Smooth muscle cell (in vitro differentiated cells): Measurements from ENCODE around the gene SSX2IP. TPM values are rescaled to one million over a fixed set of nuclear protein-coding genes. Genes with fewer than 3 reads are reported as not detected.

Experiments used
- DNase-seq: peaks from one replicate; lab custom pipeline; 2025; ENCODE audit not compliant: unreplicated experiment; lab: John Stamatoyannopoulos, UW
- H2AFZ ChIP-seq: fragments of 200-600 bp; sonication (generic); 2 replicates; pipeline ENCODE4 v1.6.0; 2016; ENCODE audit warnings: antibody characterized with exemption, low read depth, mild to moderate bottlenecking
- H3F3A ChIP-seq: fragments of 200-600 bp; sonication (generic); 2 replicates; pipeline ENCODE4 v1.6.0; 2017; ENCODE audit warnings: antibody characterized with exemption, low read depth
- H3K27ac ChIP-seq: fragments of 200-600 bp; sonication (generic); 2 replicates; pipeline ENCODE4 v1.5.1; 2016; ENCODE audit warnings: low read depth, mild to moderate bottlenecking
- H3K27me3 ChIP-seq: fragments of 200-600 bp; sonication (generic); 2 replicates; pipeline ENCODE4 v1.6.1; 2016; ENCODE audit warnings: low read depth, mild to moderate bottlenecking
- H3K36me3 ChIP-seq: fragments of 200-600 bp; sonication (generic); 2 replicates; pipeline ENCODE4 v1.5.1; 2016; ENCODE audit warnings: low read depth
- H3K4me1 ChIP-seq: fragments of 200-600 bp; sonication (generic); 2 replicates; pipeline ENCODE4 v1.5.1; 2016; ENCODE audit warnings: low read depth
- H3K4me2 ChIP-seq: fragments of 200-600 bp; sonication (generic); 2 replicates; pipeline ENCODE4 v1.6.0; 2016; ENCODE audit warnings: mild to moderate bottlenecking
- H3K4me3 ChIP-seq: fragments of 200-600 bp; sonication (generic); 2 replicates; pipeline ENCODE4 v1.5.1; 2016; ENCODE audit warnings: mild to moderate bottlenecking
- H3K79me2 ChIP-seq: fragments of 200-600 bp; sonication (generic); 2 replicates; pipeline ENCODE4 v1.6.0; 2016; ENCODE audit warnings: low read depth, mild to moderate bottlenecking
- H3K9ac ChIP-seq: fragments of 200-600 bp; sonication (generic); 2 replicates; pipeline ENCODE4 v1.6.0; 2016; ENCODE audit warnings: low read depth
- H3K9me3 ChIP-seq: fragments of 200-600 bp; sonication (generic); replicated peaks from 2 replicates; pipeline ENCODE4 v1.5.1; 2016; ENCODE audit warnings: low read depth
- H4K20me1 ChIP-seq: fragments of 200-600 bp; sonication (generic); 2 replicates; pipeline ENCODE4 v1.6.0; 2016; ENCODE audit warnings: low read depth
- CTCF ChIP-seq: fragments of 200-600 bp; sonication (generic); IDR thresholded peaks from 2 replicates; pipeline ENCODE4 v1.5.1; 2017; ENCODE audit warnings: borderline replicate concordance, mild to moderate bottlenecking, antibody characterized with exemption; ENCODE audit not compliant: insufficient read depth, poor library complexity, severe bottlenecking
- WGBS: methylation state at CpG from one replicate; pipeline ENCODE4 v1.1.7; 2016; ENCODE audit warnings: low lambda C conversion rate; 5-methylcytosine and 5-hydroxymethylcytosine counted together
- polyA plus RNA-seq: library from polyadenylated mRNA; unstranded; fragments of >200 nt; fragmentation: Nextera tagmentation; extraction: Ambion mirVana; gene quantifications from 2 replicates; pipeline ENCODE4 v1.2.1, GENCODE V29; 2016
- total RNA-seq: library from RNA; depleted of rRNA; stranded (reverse); fragments of >200 nt; gene quantifications from 2 replicates; pipeline ENCODE4 v1.2.3, GENCODE V29; 2014

SSX2IP gene
- total RNA-seq: 60.9 and 69.7 TPM in 2 replicates
- polyA plus RNA-seq: 22.4 and 27.4 TPM in 2 replicates

- Histone ChIP-seq H3K27me3 (no peaks in the 10 kb centered on the region), H3K27ac (peak within 1 kb of the TSS; percentile 76), H3F3A (peaks cover 12% of the 10 kb centered on the region), H3K4me1 (peaks cover 41% of the 10 kb centered on the region), H3K9me3 (no peaks in the 10 kb centered on the region), H2AFZ (peak within 1 kb of the TSS; percentile 78), H3K36me3 (no peaks in the 10 kb centered on the region), H3K4me2 (peak within 1 kb of the TSS; percentile 97), H4K20me1 (peaks cover 30% of the 10 kb centered on the region), H3K9ac (peak within 1 kb of the TSS; percentile 70), H3K79me2 (peaks cover 40% of the 10 kb centered on the region), H3K4me3 (peak within 1 kb of the TSS; percentile 89)
- DNase-seq: peak; percentile 90
- no peak for TF ChIP-seq CTCF
- WGBS: 2% methylated on average over 39 of the region's 68 CpGs
Observed at GRCh38 chr1:84690397-84691121, at the start of gene SSX2IP. TSS of gene SSX2IP (minus strand) at chr1:84690461. CDS start at chr1:84671219, 19,242 bp downstream.

DNA sequence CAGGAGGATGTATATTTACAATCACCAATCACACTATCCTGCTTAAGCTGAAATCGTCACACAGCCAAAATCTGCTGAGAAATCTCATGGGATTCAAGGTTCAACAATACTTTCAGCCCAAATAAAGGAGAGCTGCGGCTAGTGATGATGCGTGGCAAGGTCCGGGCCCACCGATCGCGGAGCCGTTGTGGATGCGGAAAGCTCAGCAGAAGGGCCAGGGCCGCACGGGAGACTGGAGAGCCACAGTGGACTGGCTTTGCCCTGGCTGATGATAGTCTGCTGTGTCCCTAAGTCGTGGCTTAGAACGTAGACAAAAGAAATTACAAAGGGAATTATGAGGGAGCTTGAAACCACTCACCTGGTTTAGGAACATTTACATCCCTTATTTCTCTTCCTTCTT, 48.0 kb upstream of the SSX2IP start:
- Histone ChIP-seq H3K4me2 (no peak overlapping the region), H3F3A (no peaks in the 10 kb centered on the region), H3K27ac (no peak overlapping the region), H4K20me1 (no peaks in the 10 kb centered on the region), H3K4me3 (no peak overlapping the region), H3K79me2 (no peaks in the 10 kb centered on the region), H3K27me3 (no peaks in the 10 kb centered on the region), H3K9me3 (no peaks in the 10 kb centered on the region), H3K9ac (no peak overlapping the region), H3K4me1 (peaks cover 9% of the 10 kb centered on the region), H3K36me3 (no peaks in the 10 kb centered on the region), H2AFZ (no peak overlapping the region)
- TF ChIP-seq CTCF: no peak
- 96% methylated on average over 13 of the region's 13 CpGs for WGBS
- no peak for DNase-seq

DNA sequence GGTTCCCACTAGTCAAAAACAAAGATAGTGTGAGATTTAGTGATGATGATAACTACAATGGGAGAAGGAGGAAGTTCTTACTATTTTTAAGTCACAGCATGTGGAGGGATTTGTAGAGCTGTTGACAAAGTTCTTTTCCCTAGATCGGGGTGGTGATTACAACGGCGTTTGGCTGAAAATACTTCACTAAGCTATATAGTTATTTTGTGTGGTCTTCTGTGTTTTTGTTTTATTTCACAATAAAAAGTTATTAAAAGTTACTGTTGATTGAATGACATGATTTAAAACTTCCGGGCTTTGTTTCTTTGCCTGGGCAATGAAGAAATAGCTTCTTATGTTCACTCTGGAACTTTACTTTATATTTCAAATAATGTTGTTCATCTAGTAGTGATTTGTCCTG, 47.3 kb upstream of the SSX2IP start:
- peak overlapping the region; percentile 42 for H2AFZ ChIP-seq
- no peak overlapping the region for H3K9ac ChIP-seq
- WGBS: 73% methylated on average over 4 of the region's 4 CpGs
- H3F3A ChIP-seq: no peaks in the 10 kb centered on the region
- no peak overlapping the region for H3K4me2 ChIP-seq
- H4K20me1 ChIP-seq: no peaks in the 10 kb centered on the region
- no peaks in the 10 kb centered on the region for H3K9me3 ChIP-seq
- no peaks in the 10 kb centered on the region for H3K79me2 ChIP-seq
- H3K4me1 ChIP-seq: peaks cover 9% of the 10 kb centered on the region
- H3K27me3 ChIP-seq: no peaks in the 10 kb centered on the region
- no peak for DNase-seq
- no peak for TF ChIP-seq CTCF
- H3K36me3 ChIP-seq: no peaks in the 10 kb centered on the region
- H3K4me3 ChIP-seq: no peak overlapping the region
- H3K27ac ChIP-seq: no peak overlapping the region

- DNase-seq: no peak
Observed at GRCh38 chr1:84736944-84737343, 46.7 kb upstream of the SSX2IP start.

More at GRCh38 chr1:84736944-84737343, 46.7 kb upstream of the SSX2IP start:
- Histone ChIP-seq H3K36me3 (no peaks in the 10 kb centered on the region), H3K4me3 (no peak overlapping the region), H2AFZ (peak overlapping the region; percentile 42), H3K27ac (no peak overlapping the region), H3K9ac (no peak overlapping the region), H4K20me1 (no peaks in the 10 kb centered on the region), H3K27me3 (no peaks in the 10 kb centered on the region), H3F3A (no peaks in the 10 kb centered on the region), H3K9me3 (no peaks in the 10 kb centered on the region), H3K79me2 (no peaks in the 10 kb centered on the region), H3K4me2 (no peak overlapping the region), H3K4me1 (peaks cover 9% of the 10 kb centered on the region)
- TF ChIP-seq CTCF: no peak
- 96% methylated on average over 3 of the region's 3 CpGs for WGBS
